ENCODE measurements around the gene KLF3. TPM values are rescaled to one million over a fixed set of nuclear protein-coding genes. Genes with fewer than 3 reads are reported as not detected.

KLF3 gene
- total and polyA plus RNA-seq, 2 of the 8 experiments (the other 6 are each of a cell fraction or from before 2014, with no cell fraction given), result 8.0 to 14.9 TPM

- Histone ChIP-seq H4K8ac (ENCODE audit: extremely low read depth, insufficient read depth, low read length) (no peak overlapping the region), H3K56ac (replicated peaks; ENCODE audit: insufficient read length, low read depth, low read length) (no peak overlapping the region), H2BK12ac (ENCODE audit: low read depth, low read length) (no peak overlapping the region), H3K9me3 (ENCODE audit: insufficient read depth in 2 of 2, low read depth in 1 of 2, low read length in 1 of 2) (peaks cover 0 to 6% of the 10 kb centered on the region in 2 experiments; a peak in 1 of 4 replicates), H2AK5ac (ENCODE audit: low read depth, low read length) (no peak overlapping the region), H3K4ac (replicated peaks; ENCODE audit: insufficient read length, low read depth, low read length) (no peak overlapping the region), H3K27me3 (replicated peaks in 1 of 4; ENCODE audit: control insufficient read depth in 3 of 4, extremely low read depth in 1 of 4, insufficient read depth in 3 of 4, low read length in 3 of 4) (no peaks in the 10 kb centered on the region), H3K14ac (ENCODE audit: insufficient read length) (no peak overlapping the region), H3K27ac (ENCODE audit: low read depth, low read length) (no peak overlapping the region), H2BK15ac (ENCODE audit: low read length) (no peak overlapping the region), H3K4me3 (ENCODE audit: extremely low read depth in 1 of 4, insufficient read depth in 2 of 4, low read depth in 3 of 4, low read length in 4 of 4) (no peak overlapping the region), H2AFZ (ENCODE audit: low read length) (no peak overlapping the region), H2BK120ac (replicated peaks; ENCODE audit: low read depth, low read length) (no peak overlapping the region), H2BK5ac (ENCODE audit: low read depth, low read length) (no peak overlapping the region), H3K4me2 (ENCODE audit: insufficient read depth in 1 of 2, low read depth in 2 of 2, low read length in 2 of 2) (no peak overlapping the region), H3K79me1 (ENCODE audit: low read depth, low read length) (no peaks in the 10 kb centered on the region), H3K4me1 (replicated peaks in 1 of 4; ENCODE audit: control insufficient read depth in 3 of 4, insufficient read depth in 4 of 4, low read length in 3 of 4) (no peaks in the 10 kb centered on the region), H3K36me3 (ENCODE audit: control insufficient read depth in 2 of 4, insufficient read depth in 4 of 4, low read length in 3 of 4) (no peaks in the 10 kb centered on the region), H3K23me2 (ENCODE audit: low read depth, low read length) (peaks cover 14% of the 10 kb centered on the region; the same call in 1 of the 2 replicates), H4K20me1 (replicated peaks in 1 of 2; ENCODE audit: control insufficient read depth in 1 of 2, insufficient read depth in 2 of 2, low read length in 2 of 2) (peaks cover 0 to 8% of the 10 kb centered on the region in 2 experiments), H3K18ac (ENCODE audit: extremely low read depth, low read length) (no peak overlapping the region), H3K9ac (replicated peaks in 1 of 4; ENCODE audit: extremely low read depth in 1 of 4, low read depth in 3 of 4, low read length in 3 of 4) (no peak overlapping the region), H4K5ac (ENCODE audit: insufficient read length, low read depth, low read length) (no peak overlapping the region), H3K79me2 (ENCODE audit: control insufficient read depth in 1 of 2, insufficient read depth in 2 of 2, low read length in 2 of 2) (no peaks in the 10 kb centered on the region), H3K23ac (ENCODE audit: insufficient read length) (no peak overlapping the region), H4K91ac (replicated peaks; ENCODE audit: insufficient read length, low read length) (no peak overlapping the region), H2BK20ac (ENCODE audit: low read length) (no peak overlapping the region)
- WGBS, 2 experiments (ENCODE audit: extremely low coverage in 1 of 2, insufficient coverage in 1 of 2, insufficient read length in 1 of 2, insufficient replicate concordance in 2 of 2, low coverage in 1 of 2, low lambda C conversion rate in 2 of 2, missing lambda C conversion rate in 1 of 2), result 86% methylated on average over 5 of the region's 5 CpGs; no CpG with 5 or more reads in 1 of the 2 experiments
- TF ChIP-seq EGR1 (IDR thresholded peaks at IDR 0.05; ENCODE audit: borderline replicate concordance, low read depth, low read length), result no peak
- no peak for TF ChIP-seq E2F6 (IDR thresholded peaks at IDR 0.05)
- no peak for TF ChIP-seq RXRA (IDR thresholded peaks at IDR 0.05; ENCODE audit: insufficient read depth, low read depth, low read length)
- TF ChIP-seq SAP30 (IDR thresholded peaks at IDR 0.05; ENCODE audit: insufficient read depth, insufficient replicate concordance, low read length), result no peak
- TF ChIP-seq NANOG (IDR thresholded peaks at IDR 0.05; ENCODE audit: insufficient read depth, low read depth, low read length, poor library complexity, severe bottlenecking), result no peak
- no peak for TF ChIP-seq SRF (IDR thresholded peaks at IDR 0.05; ENCODE audit: low read depth, low read length)
- no peak for TF ChIP-seq PHF8 (conservative IDR thresholded peaks at IDR 0.05; ENCODE audit: low read depth, low read length)
- no peak for TF ChIP-seq CHD1 (IDR thresholded peaks at IDR 0.05; ENCODE audit: low read depth, low read length)
- TF ChIP-seq TAF7 (optimal IDR thresholded peaks at IDR 0.05; ENCODE audit: borderline replicate concordance, low read depth, low read length), result no peak
- no peak for TF ChIP-seq ATF3 (IDR thresholded peaks at IDR 0.05; ENCODE audit: insufficient read depth, low read depth, low read length)
- TF ChIP-seq TEAD4 (IDR thresholded peaks at IDR 0.05; ENCODE audit: low read depth, low read length), result no peak
- no peak for TF ChIP-seq SUZ12 (IDR thresholded peaks at IDR 0.05; ENCODE audit: low read length)
- ChIA-PET POLR2A (ENCODE audit: partially characterized antibody) (no interaction called here), CTCF (ENCODE audit: partially characterized antibody) (interaction anchor here (0.8 to 2.6 kb wide), 8 partner anchors 23 to 736 kb away, joined by 3 to 8 read pairs (median 4); partner anchors contain the start of gene TLR10)
- FAIRE-seq (no peak), DNase-seq (ENCODE audit: low read depth in 1 of 2, low spot score in 2 of 2) (no peak)
These were observed 70.4 kb downstream of the KLF3 start for GRCh38 chr4:38734446-38734845.
